GM23338 (cell line): ENCODE measurements around the gene PDE4D. TPM values are rescaled to one million over a fixed set of nuclear protein-coding genes. Genes with fewer than 3 reads are reported as not detected.

Experiments
- ATAC-seq: fragments of 200-7000 bp; cut with Tn5 transposase; 3 replicates; pipeline ENCODE4 v1.9.1; 2020
- DNase-seq: peaks from one replicate; pipeline ENCODE4 v3.0.0-alpha.2; 2015; ENCODE audit warnings: low spot score
- H2AFZ ChIP-seq: fragments of 200-600 bp; sonication (generic); 2 replicates; pipeline ENCODE4 v1.8.0; 2016; ENCODE audit warnings: antibody characterized with exemption, mild to moderate bottlenecking, moderate library complexity
- H3F3A ChIP-seq: fragments of 200-600 bp; sonication (generic); replicated peaks from 2 replicates; pipeline ENCODE4 v1.8.0; 2017; ENCODE audit warnings: antibody characterized with exemption, mixed run types, low read depth
- H3K27ac ChIP-seq: fragments of 200-600 bp; sonication (generic); 2 replicates; pipeline ENCODE4 v1.6.1; 2016; ENCODE audit warnings: low read depth
- H3K27me3 ChIP-seq: fragments of 200-600 bp; sonication (generic); 2 replicates; pipeline ENCODE4 v1.8.0; 2016; ENCODE audit warnings: mild to moderate bottlenecking, mixed run types, moderate library complexity; ENCODE audit not compliant: insufficient read depth
- H3K36me3 ChIP-seq: fragments of 200-600 bp; sonication (generic); 2 replicates; pipeline ENCODE4 v1.8.0; 2016; ENCODE audit warnings: mild to moderate bottlenecking; ENCODE audit not compliant: insufficient read depth
- H3K4me1 ChIP-seq: fragments of 200-600 bp; sonication (generic); 2 replicates; pipeline ENCODE4 v1.8.0; 2016; ENCODE audit warnings: mild to moderate bottlenecking, moderate library complexity; ENCODE audit not compliant: insufficient read depth
- H3K4me2 ChIP-seq: fragments of 200-600 bp; sonication (generic); 2 replicates; pipeline ENCODE4 v1.7.1; 2017; ENCODE audit warnings: mixed run types
- H3K4me3 ChIP-seq: fragments of 200-600 bp; sonication (generic); 2 replicates; pipeline ENCODE4 v1.6.1; 2016; ENCODE audit warnings: mixed run types
- H3K79me2 ChIP-seq: fragments of 200-600 bp; sonication (generic); replicated peaks from 2 replicates; pipeline ENCODE4 v1.8.0; 2017; ENCODE audit warnings: mild to moderate bottlenecking; ENCODE audit not compliant: insufficient read depth
- H3K9me2 ChIP-seq: fragments of 200-600 bp; sonication (generic); 2 replicates; pipeline ENCODE4 v1.8.0; 2017; ENCODE audit not compliant: insufficient read depth
- H4K20me1 ChIP-seq: fragments of 200-600 bp; sonication (generic); replicated peaks from 2 replicates; pipeline ENCODE4 v1.8.0; 2017; ENCODE audit warnings: mild to moderate bottlenecking; ENCODE audit not compliant: insufficient read depth
- H3K27ac Mint-ChIP-seq: 2 replicates; pipeline ENCODE4 v1.8.0; 2020; ENCODE audit warnings: inconsistent platforms, mild to moderate bottlenecking, moderate library complexity, mixed read lengths
- H3K27me3 Mint-ChIP-seq: 3 replicates; pipeline ENCODE4 v1.8.0; 2022; ENCODE audit warnings: low read depth, mild to moderate bottlenecking, moderate library complexity, mixed read lengths, inconsistent platforms; ENCODE audit not compliant: insufficient read depth, poor library complexity
- H3K36me3 Mint-ChIP-seq: 3 replicates; pipeline ENCODE4 v1.8.0; 2021; ENCODE audit warnings: low read depth, mild to moderate bottlenecking, inconsistent platforms, moderate library complexity, mixed read lengths
- H3K4me1 Mint-ChIP-seq: 3 replicates; pipeline ENCODE4 v1.8.0; 2020; ENCODE audit warnings: mild to moderate bottlenecking, inconsistent platforms, mixed read lengths
- H3K4me3 Mint-ChIP-seq: 3 replicates; pipeline ENCODE4 v1.8.0; 2021; ENCODE audit warnings: moderate library complexity, mild to moderate bottlenecking, inconsistent platforms, mixed read lengths
- H3K9me3 Mint-ChIP-seq: 3 replicates; pipeline ENCODE4 v1.8.0; 2020; ENCODE audit warnings: moderate library complexity, mild to moderate bottlenecking, inconsistent platforms, mixed read lengths
- CREB1 ChIP-seq: fragments of 250-450 bp; sonication (Bioruptor Pico); IDR thresholded peaks from 2 replicates; pipeline ENCODE4 v1.5.0; 2020; ENCODE audit warnings: low read depth, mild to moderate bottlenecking, moderate library complexity
- ETS1 ChIP-seq: IDR thresholded peaks from 2 replicates; pipeline ENCODE4 v1.6.1; 2016; ENCODE audit warnings: antibody characterized with exemption
- EZH2 ChIP-seq: fragments of 200-600 bp; sonication (generic); IDR thresholded peaks from one replicate; pipeline ENCODE4 v1.8.0; 2017; ENCODE audit warnings: antibody characterized with exemption, mild to moderate bottlenecking, low read depth; ENCODE audit not compliant: unreplicated experiment
- EZH2phosphoT487 ChIP-seq: fragments of 200-600 bp; sonication (generic); IDR thresholded peaks from one replicate; pipeline ENCODE4 v1.8.1; 2018; ENCODE audit warnings: antibody characterized with exemption; ENCODE audit not compliant: unreplicated experiment
- JUNB ChIP-seq: IDR thresholded peaks from one replicate; pipeline ENCODE4 v1.6.1; 2016; ENCODE audit warnings: antibody characterized with exemption; ENCODE audit not compliant: unreplicated experiment
- NANOG ChIP-seq: IDR thresholded peaks from 2 replicates; pipeline ENCODE4 v1.6.1; 2016; ENCODE audit warnings: antibody characterized with exemption, borderline replicate concordance
- POLR2AphosphoS5 ChIP-seq: IDR thresholded peaks from 2 replicates; pipeline ENCODE4 v1.6.1; 2016; ENCODE audit warnings: antibody characterized with exemption, low read depth
- ZNF331 ChIP-seq: fragments of 250-450 bp; sonication (Bioruptor Pico); IDR thresholded peaks from 2 replicates; pipeline ENCODE4 v1.5.0; 2020; ENCODE audit warnings: low read depth, mild to moderate bottlenecking, moderate library complexity
- polyA plus RNA-seq: library from polyadenylated mRNA; unstranded; fragments of >200 nt; fragmentation: Nextera tagmentation; extraction: Ambion mirVana; gene quantifications from 2 replicates; pipeline ENCODE4 v1.2.1, GENCODE V29; 2016
- total RNA-seq: library from RNA; depleted of rRNA; stranded (reverse); fragments of >200 nt; shearing (Covaris generic); gene quantifications from 2 replicates; pipeline ENCODE4 v1.2.3, GENCODE V29; 2014
- TF ChIP-seq, protein P1 (sequence below): fragments of 250-450 bp; sonication (Bioruptor Pico); IDR thresholded peaks from 2 replicates; pipeline ENCODE4 v1.5.0; 2020; ENCODE audit warnings: mild to moderate bottlenecking, moderate library complexity
- TF ChIP-seq, protein P2 (sequence below), 2 experiments: fragments of 200-600 bp in 1 of 2; sonication (generic) in 1 of 2; conservative IDR thresholded peaks; 2 replicates each; pipeline versions ENCODE4 v1.5.1 to v1.6.1; 2016 to 2017; ENCODE audit warnings: antibody characterized with exemption in 2 of 2, low read depth in 2 of 2, mild to moderate bottlenecking in 2 of 2, moderate library complexity in 1 of 2

The PDE4D gene
- total and polyA plus RNA-seq, 2 experiments from 2014 or later = 2.1 to 4.7 TPM

DNA sequence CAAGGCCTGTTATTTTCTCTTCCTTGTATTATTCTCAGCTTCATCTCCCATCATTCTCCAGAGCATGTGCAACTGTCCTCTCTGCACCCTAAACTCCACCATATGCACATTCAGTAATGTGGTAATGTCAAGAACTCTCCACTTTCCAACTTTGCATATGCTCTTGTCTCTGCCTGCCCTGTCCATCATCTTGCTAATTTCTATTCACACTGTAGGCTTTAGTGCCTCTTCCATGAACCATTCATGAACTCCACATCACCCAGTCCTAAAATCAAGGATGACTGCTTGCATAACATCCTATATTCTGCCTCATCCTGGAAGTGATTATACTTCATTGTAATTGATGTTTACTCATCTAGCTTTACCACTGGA is 354.8 kb downstream of the PDE4D start (continued):
- TF ChIP-seq, protein P1, sequence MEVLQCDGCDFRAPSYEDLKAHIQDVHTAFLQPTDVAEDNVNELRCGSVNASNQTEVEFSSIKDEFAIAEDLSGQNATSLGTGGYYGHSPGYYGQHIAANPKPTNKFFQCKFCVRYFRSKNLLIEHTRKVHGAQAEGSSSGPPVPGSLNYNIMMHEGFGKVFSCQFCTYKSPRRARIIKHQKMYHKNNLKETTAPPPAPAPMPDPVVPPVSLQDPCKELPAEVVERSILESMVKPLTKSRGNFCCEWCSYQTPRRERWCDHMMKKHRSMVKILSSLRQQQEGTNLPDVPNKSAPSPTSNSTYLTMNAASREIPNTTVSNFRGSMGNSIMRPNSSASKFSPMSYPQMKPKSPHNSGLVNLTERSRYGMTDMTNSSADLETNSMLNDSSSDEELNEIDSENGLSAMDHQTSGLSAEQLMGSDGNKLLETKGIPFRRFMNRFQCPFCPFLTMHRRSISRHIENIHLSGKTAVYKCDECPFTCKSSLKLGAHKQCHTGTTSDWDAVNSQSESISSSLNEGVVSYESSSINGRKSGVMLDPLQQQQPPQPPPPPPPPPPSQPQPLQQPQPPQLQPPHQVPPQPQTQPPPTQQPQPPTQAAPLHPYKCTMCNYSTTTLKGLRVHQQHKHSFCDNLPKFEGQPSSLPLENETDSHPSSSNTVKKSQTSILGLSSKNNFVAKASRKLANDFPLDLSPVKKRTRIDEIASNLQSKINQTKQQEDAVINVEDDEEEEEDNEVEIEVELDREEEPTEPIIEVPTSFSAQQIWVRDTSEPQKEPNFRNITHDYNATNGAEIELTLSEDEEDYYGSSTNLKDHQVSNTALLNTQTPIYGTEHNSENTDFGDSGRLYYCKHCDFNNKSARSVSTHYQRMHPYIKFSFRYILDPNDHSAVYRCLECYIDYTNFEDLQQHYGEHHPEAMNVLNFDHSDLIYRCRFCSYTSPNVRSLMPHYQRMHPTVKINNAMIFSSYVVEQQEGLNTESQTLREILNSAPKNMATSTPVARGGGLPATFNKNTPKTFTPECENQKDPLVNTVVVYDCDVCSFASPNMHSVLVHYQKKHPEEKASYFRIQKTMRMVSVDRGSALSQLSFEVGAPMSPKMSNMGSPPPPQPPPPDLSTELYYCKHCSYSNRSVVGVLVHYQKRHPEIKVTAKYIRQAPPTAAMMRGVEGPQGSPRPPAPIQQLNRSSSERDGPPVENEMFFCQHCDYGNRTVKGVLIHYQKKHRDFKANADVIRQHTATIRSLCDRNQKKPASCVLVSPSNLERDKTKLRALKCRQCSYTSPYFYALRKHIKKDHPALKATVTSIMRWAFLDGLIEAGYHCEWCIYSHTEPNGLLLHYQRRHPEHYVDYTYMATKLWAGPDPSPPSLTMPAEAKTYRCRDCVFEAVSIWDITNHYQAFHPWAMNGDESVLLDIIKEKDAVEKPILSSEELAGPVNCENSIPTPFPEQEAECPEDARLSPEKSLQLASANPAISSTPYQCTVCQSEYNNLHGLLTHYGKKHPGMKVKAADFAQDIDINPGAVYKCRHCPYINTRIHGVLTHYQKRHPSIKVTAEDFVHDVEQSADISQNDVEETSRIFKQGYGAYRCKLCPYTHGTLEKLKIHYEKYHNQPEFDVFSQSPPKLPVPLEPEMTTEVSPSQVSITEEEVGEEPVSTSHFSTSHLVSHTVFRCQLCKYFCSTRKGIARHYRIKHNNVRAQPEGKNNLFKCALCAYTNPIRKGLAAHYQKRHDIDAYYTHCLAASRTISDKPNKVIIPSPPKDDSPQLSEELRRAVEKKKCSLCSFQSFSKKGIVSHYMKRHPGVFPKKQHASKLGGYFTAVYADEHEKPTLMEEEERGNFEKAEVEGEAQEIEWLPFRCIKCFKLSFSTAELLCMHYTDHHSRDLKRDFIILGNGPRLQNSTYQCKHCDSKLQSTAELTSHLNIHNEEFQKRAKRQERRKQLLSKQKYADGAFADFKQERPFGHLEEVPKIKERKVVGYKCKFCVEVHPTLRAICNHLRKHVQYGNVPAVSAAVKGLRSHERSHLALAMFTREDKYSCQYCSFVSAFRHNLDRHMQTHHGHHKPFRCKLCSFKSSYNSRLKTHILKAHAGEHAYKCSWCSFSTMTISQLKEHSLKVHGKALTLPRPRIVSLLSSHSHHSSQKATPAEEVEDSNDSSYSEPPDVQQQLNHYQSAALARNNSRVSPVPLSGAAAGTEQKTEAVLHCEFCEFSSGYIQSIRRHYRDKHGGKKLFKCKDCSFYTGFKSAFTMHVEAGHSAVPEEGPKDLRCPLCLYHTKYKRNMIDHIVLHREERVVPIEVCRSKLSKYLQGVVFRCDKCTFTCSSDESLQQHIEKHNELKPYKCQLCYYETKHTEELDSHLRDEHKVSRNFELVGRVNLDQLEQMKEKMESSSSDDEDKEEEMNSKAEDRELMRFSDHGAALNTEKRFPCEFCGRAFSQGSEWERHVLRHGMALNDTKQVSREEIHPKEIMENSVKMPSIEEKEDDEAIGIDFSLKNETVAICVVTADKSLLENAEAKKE = no peak
- TF ChIP-seq, protein P2, sequence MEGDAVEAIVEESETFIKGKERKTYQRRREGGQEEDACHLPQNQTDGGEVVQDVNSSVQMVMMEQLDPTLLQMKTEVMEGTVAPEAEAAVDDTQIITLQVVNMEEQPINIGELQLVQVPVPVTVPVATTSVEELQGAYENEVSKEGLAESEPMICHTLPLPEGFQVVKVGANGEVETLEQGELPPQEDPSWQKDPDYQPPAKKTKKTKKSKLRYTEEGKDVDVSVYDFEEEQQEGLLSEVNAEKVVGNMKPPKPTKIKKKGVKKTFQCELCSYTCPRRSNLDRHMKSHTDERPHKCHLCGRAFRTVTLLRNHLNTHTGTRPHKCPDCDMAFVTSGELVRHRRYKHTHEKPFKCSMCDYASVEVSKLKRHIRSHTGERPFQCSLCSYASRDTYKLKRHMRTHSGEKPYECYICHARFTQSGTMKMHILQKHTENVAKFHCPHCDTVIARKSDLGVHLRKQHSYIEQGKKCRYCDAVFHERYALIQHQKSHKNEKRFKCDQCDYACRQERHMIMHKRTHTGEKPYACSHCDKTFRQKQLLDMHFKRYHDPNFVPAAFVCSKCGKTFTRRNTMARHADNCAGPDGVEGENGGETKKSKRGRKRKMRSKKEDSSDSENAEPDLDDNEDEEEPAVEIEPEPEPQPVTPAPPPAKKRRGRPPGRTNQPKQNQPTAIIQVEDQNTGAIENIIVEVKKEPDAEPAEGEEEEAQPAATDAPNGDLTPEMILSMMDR (conservative IDR thresholded peaks at IDR 0.05; ENCODE audit: low read depth in 2 of 2) = no peak
- TF ChIP-seq EZH2 = no peak
- no peak for TF ChIP-seq EZH2phosphoT487
- no peak for TF ChIP-seq ZNF331 (CRISPR knock-in tag)
- TF ChIP-seq POLR2AphosphoS5 = no peak

DNA sequence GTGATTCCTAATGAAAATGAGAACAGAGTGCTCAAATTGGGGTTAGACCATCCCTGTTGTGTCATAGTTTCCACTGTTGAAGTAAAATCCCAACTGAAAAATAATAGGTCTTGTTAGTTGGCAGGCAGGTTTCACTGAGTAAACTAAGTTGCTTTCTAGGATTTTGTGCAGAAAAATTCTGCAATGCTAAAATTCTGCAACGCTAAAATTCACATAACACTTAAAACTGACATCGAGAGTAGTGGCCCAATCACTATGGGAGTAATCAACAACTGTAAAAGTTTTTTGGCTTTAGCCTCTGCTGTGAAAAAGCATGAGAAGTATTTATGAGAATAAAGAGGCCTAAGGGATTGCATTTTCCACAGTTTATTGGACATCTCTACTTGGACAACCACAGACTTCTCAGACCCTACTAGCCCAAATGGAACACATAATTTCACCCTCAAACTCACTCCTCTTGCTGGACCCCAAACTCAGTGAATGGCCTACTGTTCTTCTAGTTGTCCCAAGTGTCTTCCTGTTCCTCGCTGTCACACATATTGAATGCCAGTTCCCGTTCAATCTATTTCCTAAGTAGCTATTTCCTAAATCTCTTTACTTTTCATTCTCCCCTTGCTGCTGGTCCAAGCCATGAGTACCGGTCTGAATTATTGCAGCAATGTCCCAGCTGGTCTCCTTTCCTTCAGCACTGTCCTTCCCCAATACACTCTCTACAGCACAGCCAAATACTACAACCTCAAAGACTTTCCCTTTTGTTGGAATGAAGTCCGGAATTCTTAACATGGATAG is 355.4 kb downstream of the PDE4D start:
- Histone ChIP-seq H3F3A (no peaks in the 10 kb centered on the region), H2AFZ (no peak overlapping the region), H3K4me1 (peaks cover 2% of the 10 kb centered on the region; the same call in 1 of the 2 replicates), H3K4me3 (no peak overlapping the region), H3K9me2 (no peaks in the 10 kb centered on the region), H4K20me1 (no peaks in the 10 kb centered on the region), H3K4me2 (no peak overlapping the region), H3K27me3 (no peaks in the 10 kb centered on the region), H3K27ac (no peak overlapping the region), H3K36me3 (no peaks in the 10 kb centered on the region), H3K79me2 (no peaks in the 10 kb centered on the region)
- no peak for ATAC-seq
- H3K27me3 Mint-ChIP-seq = peaks cover under 1% of the 10 kb centered on the region
- H3K36me3 Mint-ChIP-seq = no peaks in the 10 kb centered on the region
- H3K27ac Mint-ChIP-seq = no peak overlapping the region
- no peaks in the 10 kb centered on the region; the same call in 2 of the 3 replicates for H3K9me3 Mint-ChIP-seq
- DNase-seq = no peak
- peaks cover 14% of the 10 kb centered on the region for H3K4me1 Mint-ChIP-seq
- no peak overlapping the region for H3K4me3 Mint-ChIP-seq
- no peak for TF ChIP-seq EZH2phosphoT487
- no peak for TF ChIP-seq NANOG
- no peak for TF ChIP-seq ETS1
- TF ChIP-seq CREB1 = no peak
- no peak for TF ChIP-seq ZNF331 (CRISPR knock-in tag)
- TF ChIP-seq JUNB = no peak
- TF ChIP-seq, protein P2 (conservative IDR thresholded peaks at IDR 0.05; ENCODE audit: low read depth in 2 of 2) = no peak
